ENCODE data around the gene ZNF592.

GRCh38 chr15:84764989-84765388 is 16.6 kb downstream of the ZNF592 start:
- no peak for TF ChIP-seq CTCF (IDR thresholded peaks at IDR 0.05)
- TF ChIP-seq POLR2A (IDR thresholded peaks at IDR 0.05) = no peak
- no peak for TF ChIP-seq EP300 (IDR thresholded peaks at IDR 0.05)

All from tibial nerve (tissue), 4 donors.